Measurements from ENCODE around the gene SERPINH1.

SERPINH1 gene

DNA sequence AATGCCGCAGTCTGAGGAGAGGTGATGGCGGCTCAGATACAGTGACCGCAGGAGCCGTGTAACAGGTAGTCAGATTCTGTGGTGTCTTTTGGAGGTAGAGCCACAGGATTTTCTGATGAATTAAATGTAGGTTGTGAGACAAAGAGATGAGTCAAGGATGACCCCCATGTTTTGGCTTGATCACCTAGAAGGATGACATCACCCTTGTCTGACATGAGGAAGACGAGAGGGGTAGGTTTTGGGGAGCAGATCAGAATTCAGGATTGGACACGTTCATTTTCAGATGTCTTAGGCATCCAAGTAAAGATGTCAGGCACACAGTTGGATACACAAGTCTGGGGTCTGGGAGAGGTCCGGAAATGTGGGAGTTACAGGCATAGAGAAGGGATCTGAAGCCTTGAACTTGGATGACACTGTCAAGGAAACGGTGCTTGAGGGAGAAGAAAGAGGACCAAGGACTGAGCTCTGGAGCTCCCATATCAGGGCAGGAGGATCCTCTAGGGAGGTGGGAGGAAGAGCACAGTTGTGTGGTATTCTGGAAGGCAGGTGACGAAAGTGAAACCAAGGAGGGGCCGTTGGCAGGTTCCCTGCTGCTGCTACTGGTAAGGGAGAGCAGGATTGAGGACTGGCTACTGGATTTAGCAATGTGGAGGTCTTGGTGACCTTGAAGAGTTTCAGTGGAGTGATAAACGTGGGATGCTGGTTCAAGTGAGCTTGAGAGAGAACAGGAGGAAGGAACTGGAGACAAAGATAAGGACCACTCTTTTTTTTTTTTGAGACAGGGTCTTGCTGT, 23.7 kb upstream of the SERPINH1 start:
- H3K4me3 ChIP-seq (ENCODE audit: low read depth, low read length): no peak overlapping the region
- DNase-seq (ENCODE audit: low read depth): no peak
- no peak for TF ChIP-seq CTCF (IDR thresholded peaks at IDR 0.05; ENCODE audit: insufficient read depth, low read depth, low read length, missing control alignments)

- H3K4me3 ChIP-seq (ENCODE audit: low read depth, low read length): no peak overlapping the region
- no peak for DNase-seq (ENCODE audit: low read depth)
- no peak for TF ChIP-seq CTCF (IDR thresholded peaks at IDR 0.05; ENCODE audit: insufficient read depth, low read depth, low read length, missing control alignments)
These were observed 22.4 kb upstream of the SERPINH1 start for GRCh38 chr11:75539459-75540334.

DNA sequence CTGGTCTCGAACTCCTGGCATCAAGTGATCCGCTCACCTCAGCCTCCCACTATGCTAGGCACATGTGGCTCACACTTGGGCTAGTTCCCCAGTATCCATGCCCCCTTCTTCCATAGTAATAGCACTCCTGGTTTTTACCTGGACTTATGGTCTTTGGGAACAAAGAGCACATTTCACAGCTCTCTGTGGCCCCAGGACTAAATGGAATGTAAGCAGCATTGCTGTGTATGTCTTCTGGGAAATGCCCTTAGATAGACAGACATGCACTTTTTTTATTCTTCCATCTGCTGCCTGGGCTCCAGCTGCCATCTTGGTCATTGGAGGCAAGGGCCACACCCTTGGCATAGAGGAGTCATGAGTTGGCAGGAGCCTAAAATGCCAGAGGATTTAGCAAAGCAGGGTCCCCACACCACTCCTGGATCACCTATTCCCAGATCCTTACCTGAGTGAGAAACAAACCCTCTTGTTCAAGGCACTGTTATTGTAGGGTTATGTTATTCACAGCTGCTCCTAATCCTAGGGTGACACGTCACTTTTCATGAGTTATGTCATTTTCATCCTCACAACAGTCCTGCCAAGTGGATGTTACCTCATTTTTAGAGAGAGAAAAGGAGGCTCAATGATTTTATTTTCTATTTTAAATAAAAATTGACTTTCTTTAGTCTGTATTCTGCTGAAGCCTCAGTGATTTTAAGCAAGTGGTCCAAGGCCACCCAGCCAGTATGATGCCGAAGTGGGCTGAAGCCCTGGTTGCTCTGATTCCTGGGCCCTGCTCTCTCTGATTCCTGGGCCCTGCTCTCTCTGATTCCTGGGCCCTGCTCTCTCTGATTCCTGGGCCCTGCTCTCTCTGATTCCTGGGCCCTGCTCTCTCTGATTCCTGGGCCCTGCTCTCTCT, 20.6 kb upstream of the SERPINH1 start:
- no peak for TF ChIP-seq CTCF (IDR thresholded peaks at IDR 0.05; ENCODE audit: insufficient read depth, low read depth, low read length, missing control alignments)

DNA sequence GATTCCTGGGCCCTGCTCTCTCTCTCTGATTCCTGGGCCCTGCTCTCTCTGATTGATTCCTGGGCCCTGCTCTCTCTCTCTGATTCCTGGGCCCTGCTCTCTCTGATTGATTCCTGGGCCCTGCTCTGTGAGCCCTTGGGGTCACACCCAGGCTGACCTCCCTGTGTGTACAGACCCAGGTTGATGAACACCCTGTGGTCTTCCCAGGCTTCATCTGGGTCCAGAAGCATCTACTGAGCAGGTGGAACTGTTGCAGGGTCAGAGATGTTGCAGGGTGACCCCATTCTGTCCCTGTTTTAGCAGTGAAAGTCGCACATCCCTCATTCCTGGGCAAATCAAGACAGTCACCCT, 20.0 kb upstream of the SERPINH1 start:
- no peak overlapping the region for H3K4me3 ChIP-seq (ENCODE audit: low read depth, low read length)
- no peak for DNase-seq (ENCODE audit: low read depth)
- TF ChIP-seq CTCF (IDR thresholded peaks at IDR 0.05; ENCODE audit: insufficient read depth, low read depth, low read length, missing control alignments): no peak

More for the DNA sequence above, 20.6 kb upstream of the SERPINH1 start:
- DNase-seq (ENCODE audit: low read depth): no peak
- no peak overlapping the region for H3K4me3 ChIP-seq (ENCODE audit: low read depth, low read length)

DNA sequence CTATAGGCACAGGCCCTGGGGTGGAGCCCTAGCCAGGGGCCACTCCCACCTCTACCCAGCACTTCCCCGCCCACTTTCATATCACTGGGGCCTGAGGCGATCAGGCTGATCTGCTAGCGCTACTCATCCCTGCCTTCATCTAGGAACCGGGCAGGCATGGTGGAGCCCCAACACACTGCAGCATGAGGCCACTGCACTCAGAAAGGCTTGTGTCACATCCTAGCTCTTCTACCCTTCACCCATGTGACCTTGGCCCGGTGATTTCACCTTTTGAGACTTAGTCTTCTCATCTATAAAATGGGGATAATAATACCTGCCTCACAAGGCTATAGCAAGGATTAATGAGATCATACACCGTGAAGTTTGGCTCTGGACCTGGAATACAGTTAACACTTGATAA, 18.2 kb upstream of the SERPINH1 start:
- H3K4me3 ChIP-seq (ENCODE audit: low read depth, low read length): no peak overlapping the region
- DNase-seq (ENCODE audit: low read depth): no peak
- TF ChIP-seq CTCF (IDR thresholded peaks at IDR 0.05; ENCODE audit: insufficient read depth, low read depth, low read length, missing control alignments): no peak

DNA sequence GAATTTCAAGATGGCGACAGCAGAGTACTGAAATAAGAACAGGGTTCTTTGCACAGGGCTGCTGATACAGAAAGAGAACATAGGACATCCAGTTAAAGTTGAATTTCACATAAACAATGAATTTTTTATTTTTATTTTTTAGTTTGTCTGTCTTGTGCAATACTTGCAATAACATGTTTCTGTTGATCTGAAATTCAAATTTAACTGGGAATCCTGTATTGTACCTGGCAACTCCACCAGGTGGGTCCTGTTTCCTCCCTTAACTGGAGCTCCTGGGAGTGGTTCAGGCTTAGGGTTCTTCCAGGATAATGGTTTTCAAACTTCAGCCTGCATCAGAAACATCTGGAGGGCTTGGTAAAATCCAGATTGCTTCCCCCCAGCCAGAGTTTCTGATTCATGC, 14.9 kb upstream of the SERPINH1 start:
- H3K4me3 ChIP-seq (ENCODE audit: low read depth, low read length): no peak overlapping the region
- no peak for TF ChIP-seq CTCF (IDR thresholded peaks at IDR 0.05; ENCODE audit: insufficient read depth, low read depth, low read length, missing control alignments)
- DNase-seq (ENCODE audit: low read depth): no peak

All from GM12865 (cell line).